ENCODE measurements around the gene PPP3R1.

GRCh38 chr2:68141875-68142274 lies 110.5 kb downstream of the PPP3R1 start:
- no peak for TF ChIP-seq CTCF (IDR thresholded peaks at IDR 0.05 in 8 of 11, conservative IDR thresholded peaks at IDR 0.05 in 3 of 11)
- no peak for TF ChIP-seq POLR2AphosphoS5 (IDR thresholded peaks at IDR 0.05)

Measured in spleen (tissue), 7 donors.